K562 (cell line): ENCODE results near the gene SULT1A3. TPM values are rescaled to one million over a fixed set of nuclear protein-coding genes. Genes with fewer than 3 reads are reported as not detected.

Experiments used
- BCL6 ChIP-seq: fragments of 250-450 bp; sonication (Bioruptor Pico); IDR thresholded peaks from 2 replicates; pipeline ENCODE4 v1.4.0; 2020
- CREB3 ChIP-seq: fragments of 450-650 bp; conservative IDR thresholded peaks from 2 replicates; pipeline ENCODE4 v1.6.1; 2016; ENCODE audit warnings: missing genetic modification characterization, low read depth, mild to moderate bottlenecking, missing compliant biosample characterization, moderate library complexity
- E2F8 ChIP-seq: fragments of 450-650 bp; IDR thresholded peaks from 2 replicates; pipeline ENCODE4 v1.7.1; 2018; ENCODE audit warnings: mild to moderate bottlenecking, low read depth; ENCODE audit not compliant: partially characterized antibody
- ID3 ChIP-seq, 2 experiments: fragments of 250-450 bp in 1 of 2; fragments of 450-650 bp in 1 of 2; sonication (Bioruptor Pico) in 1 of 2; IDR thresholded peaks; 2 replicates each; pipeline versions ENCODE4 v1.6.1 to v1.8.0; 2016 to 2021; ENCODE audit warnings: mild to moderate bottlenecking in 2 of 2, moderate library complexity in 2 of 2, missing compliant biosample characterization in 1 of 2, missing genetic modification characterization in 1 of 2
- MCM2 ChIP-seq: fragments of 450-650 bp; IDR thresholded peaks from 2 replicates; pipeline ENCODE4 v1.6.1; 2017; ENCODE audit warnings: low read depth, mild to moderate bottlenecking
- NCOA4 ChIP-seq: fragments of 450-650 bp; IDR thresholded peaks from 2 replicates; pipeline ENCODE4 v1.6.1; 2018; ENCODE audit warnings: mild to moderate bottlenecking; ENCODE audit not compliant: partially characterized antibody
- NCOA6 ChIP-seq: fragments of 450-650 bp; IDR thresholded peaks from 2 replicates; pipeline ENCODE4 v1.6.1; 2017; ENCODE audit warnings: mild to moderate bottlenecking
- NR1H2 ChIP-seq: sonication (generic); formaldehyde crosslinking; IDR thresholded peaks from 2 replicates; pipeline ENCODE4 v1.4.0; 2020; ENCODE audit warnings: mild to moderate bottlenecking, missing genetic modification reagents
- RBM14 ChIP-seq: fragments of 200-400 bp; formaldehyde crosslinking; IDR thresholded peaks from 2 replicates; pipeline ENCODE4 v1.6.1; 2018; ENCODE audit warnings: low read depth, mild to moderate bottlenecking, low read length, moderate library complexity, borderline replicate concordance; ENCODE audit not compliant: insufficient read depth
- SNIP1 ChIP-seq: fragments of 450-650 bp; IDR thresholded peaks from 2 replicates; pipeline ENCODE4 v1.7.1; 2017; ENCODE audit warnings: low read depth, mild to moderate bottlenecking
- SRSF1 ChIP-seq: fragments of 200-400 bp; formaldehyde crosslinking; IDR thresholded peaks from 2 replicates; pipeline ENCODE4 v1.6.1; 2017; ENCODE audit warnings: mild to moderate bottlenecking, low read depth, low read length, moderate library complexity
- STAT5A ChIP-seq: IDR thresholded peaks from 2 replicates; pipeline ENCODE4 v1.6.1; 2012; ENCODE audit warnings: low read length, inconsistent platforms, borderline replicate concordance
- ZNF280B ChIP-seq: fragments of 250-450 bp; sonication (Bioruptor Pico); IDR thresholded peaks from 2 replicates; pipeline ENCODE4 v1.5.1; 2021; ENCODE audit warnings: mild to moderate bottlenecking
- ZNF316 ChIP-seq: fragments of 450-650 bp; IDR thresholded peaks from 2 replicates; pipeline ENCODE4 v1.6.1; 2016
- ZNF449 ChIP-seq: fragments of 250-450 bp; sonication (Bioruptor Pico); IDR thresholded peaks from 2 replicates; pipeline ENCODE4 v1.8.0; 2022; ENCODE audit warnings: moderate library complexity, mild to moderate bottlenecking, inconsistent platforms
- ZNF518B ChIP-seq: fragments of 250-450 bp; sonication (Bioruptor Pico); IDR thresholded peaks from 2 replicates; pipeline ENCODE4 v1.5.0; 2021; ENCODE audit warnings: mild to moderate bottlenecking, moderate library complexity
- polyA plus RNA-seq, 8 experiments: library from polyadenylated mRNA; depleted of rRNA in 4 of 8; stranded (reverse) in 5 of 8; unstranded in 3 of 8; fragments of >200 nt; fragmentation: Nextera tagmentation in 2 of 8; fragmentation: Illumina TruSeq in 1 of 8; extraction: Ambion mirVana in 2 of 8; extraction: Trizol in 1 of 8; gene quantifications; 2 replicates each; pipeline versions ENCODE4 v1.2.1 to v1.2.3, GENCODE V29; 2011 to 2014; ENCODE audit warnings: inconsistent platforms in 1 of 8, missing spikeins in 1 of 8
- total RNA-seq, 7 experiments: library from RNA; depleted of rRNA in 6 of 7; stranded (reverse); fragments of >200 nt in 6 of 7; fragmentation: Illumina TruSeq in 2 of 7; extraction: Trizol in 2 of 7; gene quantifications; 2 replicates each; pipeline versions ENCODE4 v1.2.1 to v1.2.3, GENCODE V29; 2011 to 2021; ENCODE audit warnings: low replicate concordance in 1 of 7

The SULT1A3 gene
- total and polyA plus RNA-seq, 9 of the 15 experiments (the other 6 are each of a cell fraction or from before 2014, with no cell fraction given): 2.4 to 18.0 (median 7.3) TPM

GRCh38 chr16:30186782-30187555 is 12.1 kb upstream of the SULT1A3 start (continued):
- no peak for TF ChIP-seq ZNF280B (CRISPR knock-in tag)
- TF ChIP-seq NCOA6: no peak
- TF ChIP-seq SRSF1: no peak
- TF ChIP-seq ZNF518B (CRISPR knock-in tag): no peak
- TF ChIP-seq ZNF449 (CRISPR knock-in tag): no peak
- no peak for TF ChIP-seq STAT5A
- no peak for TF ChIP-seq BCL6
- TF ChIP-seq ZNF316: no peak
- TF ChIP-seq NCOA4: no peak
- no peak for TF ChIP-seq SNIP1
- no peak for TF ChIP-seq RBM14
- no peak for TF ChIP-seq ID3 (CRISPR knock-in tag; IDR thresholded peaks at IDR 0.05)
- peak; percentile 68; the same call in 1 of the 2 replicates for TF ChIP-seq ID3 (tag; IDR thresholded peaks at IDR 0.05)
- no peak for TF ChIP-seq NR1H2 (CRISPR knock-in tag)
- no peak for TF ChIP-seq E2F8
- TF ChIP-seq CREB3 (tag): no peak
- TF ChIP-seq MCM2: no peak
